ENCODE data around the gene CRABP2. TPM values are rescaled to one million over a fixed set of nuclear protein-coding genes. Genes with fewer than 3 reads are reported as not detected.

CRABP2 gene
- total RNA-seq, 1 experiment from 2014 or later = 0.85 TPM

DNA sequence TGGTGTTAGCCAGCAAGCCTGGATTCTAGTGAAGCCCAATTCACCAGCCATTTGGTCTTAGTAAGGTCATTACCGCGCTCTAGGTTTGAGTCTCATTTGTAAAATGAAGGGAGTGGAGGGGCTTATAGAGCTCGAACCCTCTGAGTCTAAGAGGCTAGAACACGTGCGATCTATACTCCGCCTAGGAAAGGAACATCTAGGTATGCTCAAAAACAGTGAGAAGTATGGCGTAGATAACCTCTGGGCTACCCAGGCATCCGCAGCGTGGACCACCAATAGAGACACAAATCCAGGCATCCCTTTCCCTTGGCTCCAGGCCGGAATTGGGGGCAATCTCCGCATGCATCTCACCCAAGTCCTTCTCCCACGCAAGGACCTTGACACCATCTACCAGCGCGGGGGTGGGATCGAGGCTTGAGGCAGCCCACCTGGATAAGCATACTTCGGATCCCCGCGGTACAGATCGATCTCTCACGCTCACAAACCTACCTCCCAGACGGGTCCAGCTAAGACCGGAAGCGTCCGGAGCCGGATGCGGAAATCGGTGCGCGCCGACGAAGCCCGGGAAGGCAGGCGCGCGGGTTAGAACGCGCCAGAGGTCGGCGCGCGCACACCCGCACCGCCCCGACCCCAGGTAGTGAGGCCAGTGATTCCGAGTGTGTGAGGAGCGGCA, 22.7 kb upstream of the CRABP2 start, which contains the start of gene METTL25B:
Gene METTL25B, plus strand, starts transcription at position 544 of the 673 bp plus-strand sequence. CDS start 636 bp downstream, outside the sequence.
- DNase-seq = peak; percentile 72 to 79
- peaks cover 26% of the 10 kb centered on the region for H3K36me3 ChIP-seq
- peak within 1 kb of the TSS; percentile 79 for H3K4me3 ChIP-seq
- H3K9me3 ChIP-seq (replicated peaks) = no peaks in the 10 kb centered on the region
- H3K27me3 ChIP-seq = no peaks in the 10 kb centered on the region
- peaks cover 12% of the 10 kb centered on the region for H3K4me1 ChIP-seq
- H3K27ac ChIP-seq = peak within 1 kb of the TSS; percentile 51

DNA sequence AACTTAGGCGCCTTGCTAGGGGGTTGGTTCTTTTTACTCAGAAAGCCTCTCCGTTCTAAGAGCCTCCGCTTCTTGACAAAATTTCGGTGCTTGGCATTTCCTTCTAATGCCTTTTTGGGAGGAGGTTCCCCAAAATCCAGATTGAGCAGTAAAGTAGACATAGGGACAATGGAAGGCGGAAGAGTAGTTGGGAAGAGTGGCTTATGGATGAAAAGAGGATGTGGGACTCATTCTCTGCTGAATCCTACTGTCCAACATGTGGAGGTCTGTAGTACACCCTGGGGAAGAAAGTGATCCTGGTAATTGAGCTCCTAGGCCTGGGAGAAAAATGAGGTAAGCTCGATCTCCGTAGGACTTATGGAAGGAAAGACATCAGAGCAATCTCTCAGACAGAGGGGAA, 22.1 kb upstream of the CRABP2 start:
- Histone ChIP-seq H3K27ac (no peak overlapping the region), H3K36me3 (peaks cover 31% of the 10 kb centered on the region), H3K4me1 (peaks cover 12% of the 10 kb centered on the region), H3K27me3 (no peaks in the 10 kb centered on the region), H3K9me3 (replicated peaks) (no peaks in the 10 kb centered on the region), H3K4me3 (peak overlapping the region; percentile 79)
- no peak for DNase-seq

GRCh38 chr1:156726549-156727226, 21.3 kb upstream of the CRABP2 start:
- Histone ChIP-seq H3K36me3 (peaks cover 34% of the 10 kb centered on the region), H3K9me3 (replicated peaks) (no peaks in the 10 kb centered on the region), H3K4me1 (peaks cover 12% of the 10 kb centered on the region), H3K4me3 (no peak overlapping the region), H3K27me3 (no peaks in the 10 kb centered on the region), H3K27ac (no peak overlapping the region)
- peak; percentile 32 to 48 for DNase-seq

GRCh38 chr1:156725683-156726280, 20.4 kb upstream of the CRABP2 start:
- H3K27ac ChIP-seq = no peak overlapping the region
- H3K9me3 ChIP-seq (replicated peaks) = no peaks in the 10 kb centered on the region
- H3K4me3 ChIP-seq = peak overlapping the region; percentile 11
- H3K27me3 ChIP-seq = no peaks in the 10 kb centered on the region
- DNase-seq = peak; percentile 80 to 92
- peaks cover 37% of the 10 kb centered on the region for H3K36me3 ChIP-seq
- H3K4me1 ChIP-seq = peaks cover 12% of the 10 kb centered on the region

GRCh38 chr1:156721535-156721934, 16.2 kb upstream of the CRABP2 start:
- no peak overlapping the region for H3K4me3 ChIP-seq
- H3K4me1 ChIP-seq = peaks cover 6% of the 10 kb centered on the region
- peaks cover 34% of the 10 kb centered on the region for H3K36me3 ChIP-seq
- no peaks in the 10 kb centered on the region for H3K27me3 ChIP-seq
- no peak for DNase-seq
- no peak overlapping the region for H3K27ac ChIP-seq
- no peaks in the 10 kb centered on the region for H3K9me3 ChIP-seq (replicated peaks)

GRCh38 chr1:156721131-156721530, 15.7 kb upstream of the CRABP2 start:
- DNase-seq = no peak
- Histone ChIP-seq H3K27me3 (no peaks in the 10 kb centered on the region), H3K4me1 (peaks cover 5% of the 10 kb centered on the region; the same call in 1 of the 2 replicates), H3K9me3 (replicated peaks) (no peaks in the 10 kb centered on the region), H3K27ac (no peak overlapping the region), H3K36me3 (peaks cover 33% of the 10 kb centered on the region), H3K4me3 (no peak overlapping the region)

DNA sequence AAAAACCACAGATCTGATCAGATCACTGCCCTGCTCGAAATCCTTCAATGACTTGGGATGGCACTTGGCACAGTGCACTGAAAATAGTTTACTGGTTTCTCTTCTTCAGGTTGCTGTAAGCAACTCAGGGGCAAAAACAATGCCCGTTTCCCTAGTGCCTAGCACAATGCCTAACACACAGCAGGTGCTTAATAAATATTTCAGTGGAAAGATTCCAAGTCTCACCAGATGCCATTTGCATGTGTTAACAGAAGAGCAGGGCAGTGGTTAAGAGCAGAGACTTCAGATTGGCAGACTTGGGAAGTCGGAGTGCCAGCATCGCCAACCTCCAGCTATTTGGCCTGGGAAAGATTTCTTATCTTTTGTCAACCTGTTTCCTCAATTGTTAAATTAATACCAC, 12.0 kb upstream of the CRABP2 start:
- DNase-seq = no peak
- H3K36me3 ChIP-seq = peaks cover 5% of the 10 kb centered on the region; the same call in 1 of the 2 replicates
- no peaks in the 10 kb centered on the region for H3K9me3 ChIP-seq (replicated peaks)
- H3K4me3 ChIP-seq = no peak overlapping the region
- no peak overlapping the region for H3K27ac ChIP-seq
- no peaks in the 10 kb centered on the region for H3K4me1 ChIP-seq
- no peaks in the 10 kb centered on the region for H3K27me3 ChIP-seq

DNA sequence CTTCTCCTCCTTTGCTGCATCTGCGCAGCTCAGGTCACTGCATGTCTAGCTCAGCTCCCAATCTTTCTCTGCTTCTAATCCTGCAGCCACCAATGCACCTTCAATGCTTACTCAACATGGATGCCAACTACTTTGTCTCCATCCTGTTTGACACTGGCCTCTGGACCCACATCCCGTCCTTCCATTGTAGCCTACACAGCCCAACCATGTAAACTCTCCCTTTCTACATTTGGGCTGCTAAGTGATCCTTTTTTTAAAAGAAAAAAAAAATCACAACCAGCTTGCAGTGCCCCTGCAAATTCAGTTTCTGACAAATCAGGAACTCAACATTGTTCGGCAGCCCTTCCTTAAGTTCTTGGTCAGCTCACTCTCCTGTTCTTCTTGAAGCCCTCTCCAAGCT, 9.4 kb upstream of the CRABP2 start:
- Histone ChIP-seq H3K27ac (no peak overlapping the region), H3K4me3 (no peak overlapping the region), H3K4me1 (peaks cover 3% of the 10 kb centered on the region; the same call in 1 of the 2 replicates), H3K27me3 (no peaks in the 10 kb centered on the region), H3K36me3 (no peaks in the 10 kb centered on the region), H3K9me3 (replicated peaks) (no peaks in the 10 kb centered on the region)
- no peak for DNase-seq

GRCh38 chr1:156712626-156713025, 7.2 kb upstream of the CRABP2 start:
- H3K27ac ChIP-seq = no peak overlapping the region
- DNase-seq = no peak
- H3K9me3 ChIP-seq (replicated peaks) = no peaks in the 10 kb centered on the region
- H3K4me3 ChIP-seq = no peak overlapping the region
- H3K36me3 ChIP-seq = no peaks in the 10 kb centered on the region
- no peaks in the 10 kb centered on the region for H3K27me3 ChIP-seq
- H3K4me1 ChIP-seq = peaks cover 6% of the 10 kb centered on the region; the same call in 1 of the 2 replicates

DNA sequence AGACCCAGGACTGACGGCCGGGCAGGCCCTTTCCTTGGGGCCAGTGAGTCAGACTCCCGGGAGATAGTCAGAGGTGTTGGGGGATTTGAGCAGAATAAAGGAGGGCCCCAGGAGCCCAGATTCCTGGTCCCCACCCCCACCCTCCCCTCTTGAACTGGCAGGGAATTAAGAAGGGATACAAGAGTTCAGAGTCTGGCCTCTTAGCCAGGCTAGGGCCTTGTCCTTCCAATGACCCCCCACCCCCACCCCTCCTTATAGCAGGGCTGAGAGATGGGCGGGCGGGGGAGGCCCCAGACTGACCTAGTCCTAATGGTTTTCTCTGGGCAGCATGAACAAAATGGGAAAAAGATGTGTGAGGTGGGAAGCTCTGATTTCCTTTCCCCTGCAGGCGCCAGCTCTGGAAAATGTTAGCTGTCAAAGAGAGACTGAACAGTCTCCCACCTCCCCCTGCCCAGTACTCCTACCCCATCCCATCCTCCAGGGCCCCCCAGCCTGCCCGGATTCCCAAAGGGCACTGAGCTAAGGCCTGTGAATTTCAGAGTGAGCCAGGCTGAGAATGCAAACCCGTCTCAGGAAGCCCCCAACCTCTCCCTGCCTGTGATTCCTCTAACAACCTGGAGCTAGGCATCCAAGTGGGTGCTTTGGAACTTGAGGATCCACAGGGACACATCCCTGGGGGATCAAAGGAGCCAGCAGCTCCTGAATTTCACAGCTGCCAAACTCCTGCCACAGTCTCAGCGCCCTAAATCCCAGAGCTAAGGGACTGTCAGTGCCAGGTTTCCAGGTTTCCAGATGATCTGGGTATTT, 5.8 kb upstream of the CRABP2 start:
- H3K27ac ChIP-seq = no peak overlapping the region
- H3K4me1 ChIP-seq = peaks cover 6% of the 10 kb centered on the region; the same call in 1 of the 2 replicates
- H3K27me3 ChIP-seq = no peaks in the 10 kb centered on the region
- DNase-seq = no peak
- no peaks in the 10 kb centered on the region for H3K9me3 ChIP-seq (replicated peaks)
- H3K4me3 ChIP-seq = no peak overlapping the region
- H3K36me3 ChIP-seq = no peaks in the 10 kb centered on the region

DNA sequence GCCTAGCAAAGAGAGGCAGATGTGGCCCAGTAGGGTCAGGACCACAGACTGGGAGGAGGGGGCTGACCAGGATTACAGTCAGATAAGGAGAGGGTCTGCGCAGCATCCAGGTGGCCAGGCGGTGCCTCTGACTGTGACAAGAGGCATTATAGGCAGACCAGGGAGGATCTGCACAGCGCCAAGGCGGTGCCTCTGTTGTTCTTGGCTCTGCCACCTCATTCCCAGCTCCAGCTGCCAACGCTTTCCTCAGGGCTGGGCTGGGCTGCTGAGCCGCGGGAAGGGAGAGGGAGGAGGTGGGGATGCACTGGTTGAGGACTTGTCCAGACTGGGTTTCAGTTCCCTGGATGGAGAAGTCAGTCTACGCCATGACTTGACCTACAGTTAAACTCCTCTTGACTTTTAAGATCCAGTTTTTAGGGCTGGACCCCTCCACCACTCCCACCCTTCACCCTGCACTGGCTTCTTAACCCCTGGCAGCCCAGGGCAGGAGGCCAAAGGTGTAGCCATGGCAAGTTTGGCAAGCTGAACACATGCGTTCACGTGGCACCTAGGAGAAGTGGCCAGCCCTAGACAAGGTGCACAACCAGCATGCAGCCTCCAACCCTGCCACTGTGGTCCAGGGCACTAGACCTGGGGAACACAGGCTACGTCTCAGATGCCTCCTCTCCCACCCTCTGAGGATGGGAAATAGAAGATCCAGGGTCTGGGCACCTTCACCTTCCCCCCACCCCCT, 4.5 kb upstream of the CRABP2 start:
- H3K4me3 ChIP-seq = no peak overlapping the region
- no peaks in the 10 kb centered on the region for H3K36me3 ChIP-seq
- peaks cover 2% of the 10 kb centered on the region; the same call in 1 of the 2 replicates for H3K27me3 ChIP-seq
- no peaks in the 10 kb centered on the region for H3K9me3 ChIP-seq (replicated peaks)
- DNase-seq = peak in 1 of 2 experiments; percentile 35
- H3K4me1 ChIP-seq = peaks cover 10% of the 10 kb centered on the region
- no peak overlapping the region for H3K27ac ChIP-seq

- Histone ChIP-seq H3K4me1 (peaks cover 19% of the 10 kb centered on the region), H3K27ac (no peak overlapping the region)
- no peak for DNase-seq
Measured at GRCh38 chr1:156709031-156709430, 3.6 kb upstream of the CRABP2 start.

DNA sequence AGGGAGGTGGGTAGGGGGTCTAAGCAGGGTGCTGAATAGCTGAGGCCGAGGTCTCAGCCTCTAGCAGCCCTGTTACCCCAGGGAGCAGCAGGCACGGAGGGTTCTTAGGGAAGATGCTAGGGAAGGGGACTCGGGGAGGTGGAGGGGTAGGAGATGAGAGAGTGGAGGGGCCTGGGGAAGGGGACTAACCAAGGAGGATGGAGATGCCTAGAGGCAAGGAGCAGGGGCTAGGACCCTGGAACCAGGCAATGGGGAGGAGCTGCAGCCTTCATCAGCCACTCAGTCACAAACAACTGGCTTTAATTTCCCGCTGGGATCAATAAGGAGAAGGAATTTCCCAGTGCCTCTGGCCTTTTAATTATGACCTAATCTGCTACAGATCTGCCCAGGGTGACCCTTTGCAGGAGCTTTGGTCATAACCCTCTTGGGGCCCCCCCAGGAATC, 2.9 kb upstream of the CRABP2 start:
- Histone ChIP-seq H3K4me3 (no peak overlapping the region), H3K27me3 (peaks cover 17% of the 10 kb centered on the region), H3K36me3 (no peaks in the 10 kb centered on the region), H3K4me1 (peaks cover 25% of the 10 kb centered on the region), H3K9me3 (replicated peaks) (no peaks in the 10 kb centered on the region), H3K27ac (no peak overlapping the region)
- DNase-seq = no peak

More at GRCh38 chr1:156709031-156709430, 3.6 kb upstream of the CRABP2 start:
- Histone ChIP-seq H3K9me3 (replicated peaks) (no peaks in the 10 kb centered on the region), H3K4me3 (no peak overlapping the region), H3K36me3 (no peaks in the 10 kb centered on the region), H3K27me3 (peaks cover 9% of the 10 kb centered on the region; the same call in 1 of the 2 replicates)

All from SJCRH30 (cell line).